Epithelial cell of proximal tubule (primary cell): ENCODE results near the gene HIBCH. TPM values are rescaled to one million over a fixed set of nuclear protein-coding genes. Genes with fewer than 3 reads are reported as not detected.
"Not testable (repeated sequence)": the region's sequence is repeated elsewhere in the genome, so short reads cannot be mapped to it uniquely, and the experiment has no call there.

Experiments used
- DNase-seq: peaks from one replicate; pipeline ENCODE4 v3.0.0-alpha.2; 2011; ENCODE audit warnings: low read depth
- H3K4me3 ChIP-seq: 2 replicates; pipeline ENCODE4 v1.5.1; 2011; ENCODE audit warnings: low read depth, mild to moderate bottlenecking, low read length
- CTCF ChIP-seq: conservative IDR thresholded peaks from 2 replicates; pipeline ENCODE4 v1.5.1; 2012; ENCODE audit warnings: low read depth, mild to moderate bottlenecking, low read length
- total RNA-seq: library from RNA; depleted of rRNA; stranded (reverse); fragments of >200 nt; gene quantifications from 2 replicates; pipeline ENCODE4 v1.2.3, GENCODE V29; 2015

Gene HIBCH
- total RNA-seq, 1 donor from 2014 or later, result 12.2 TPM

- DNase-seq, result no peak
- peak; percentile 69 for TF ChIP-seq CTCF
Measured at GRCh38 chr2:190277234-190278112, 42.2 kb downstream of the HIBCH start.

DNA sequence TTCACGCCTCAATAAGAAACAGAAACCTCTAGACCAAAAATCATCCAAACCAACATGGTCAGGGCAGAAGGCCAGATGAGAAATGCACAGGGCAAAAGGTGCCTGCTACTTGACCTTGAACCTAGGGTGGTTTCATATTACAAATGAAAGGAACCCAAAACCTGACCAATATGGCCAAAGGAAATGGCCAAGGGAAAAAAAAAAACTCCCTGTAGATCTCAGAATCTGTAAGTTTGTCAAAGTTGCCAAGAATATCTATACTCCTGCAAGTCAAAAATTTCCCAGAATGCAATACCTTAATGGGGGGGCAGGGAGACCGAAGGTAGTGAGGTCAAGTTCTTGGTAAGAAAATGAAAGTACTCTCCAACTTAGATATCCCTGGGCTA, 47.2 kb downstream of the HIBCH start:
- TF ChIP-seq CTCF, result no peak
- DNase-seq, result no peak
- no peak overlapping the region for H3K4me3 ChIP-seq

More at GRCh38 chr2:190277234-190278112, 42.2 kb downstream of the HIBCH start:
- no peak overlapping the region for H3K4me3 ChIP-seq

GRCh38 chr2:190271783-190272456, 47.7 kb downstream of the HIBCH start:
- TF ChIP-seq CTCF, result no peak
- no peak overlapping the region for H3K4me3 ChIP-seq
- no peak for DNase-seq

GRCh38 chr2:190270298-190270697, 49.3 kb downstream of the HIBCH start:
- DNase-seq, result no peak
- no peak for TF ChIP-seq CTCF
- H3K4me3 ChIP-seq, result no peak overlapping the region

DNA sequence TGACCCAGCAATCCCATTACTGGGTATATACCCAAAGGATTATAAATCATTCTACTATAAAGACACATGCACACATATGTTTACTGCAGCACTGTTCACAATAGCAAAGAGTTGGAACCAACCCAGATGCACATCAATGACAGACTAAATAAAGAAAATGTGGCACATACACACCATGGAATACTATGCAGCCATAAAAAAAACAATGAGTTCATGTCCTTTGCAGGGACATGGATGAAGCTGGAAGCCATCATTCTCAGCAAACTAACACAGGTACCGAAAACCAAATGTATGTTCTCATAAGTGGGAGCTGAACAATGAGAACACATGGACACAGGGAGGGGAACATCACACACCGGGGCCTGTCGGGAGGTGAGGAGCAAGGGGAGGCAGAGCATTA, 49.9 kb downstream of the HIBCH start:
- DNase-seq, H3K4me3 ChIP-seq: not testable (repeated sequence)

GRCh38 chr2:190267302-190267701, 52.3 kb downstream of the HIBCH start:
- DNase-seq, result peak; percentile 36
- TF ChIP-seq CTCF, result no peak
- no peak overlapping the region for H3K4me3 ChIP-seq

- no peak for DNase-seq
- TF ChIP-seq CTCF, result no peak
- no peak overlapping the region for H3K4me3 ChIP-seq
Measured at GRCh38 chr2:190266314-190266713, 53.3 kb downstream of the HIBCH start.
